GM12878 (cell line): ENCODE results near the gene NSMCE1. TPM values are rescaled to one million over a fixed set of nuclear protein-coding genes. Genes with fewer than 3 reads are reported as not detected.
A peak's percentile ranks its signal among the peaks of the same experiment; 100 is the strongest.

Source experiments
- ATAC-seq: fragments of 200-7000 bp; cut with Tn5 transposase; 3 replicates; pipeline ENCODE4 v1.9.1; 2020; ENCODE audit warnings: mild to moderate bottlenecking, moderate library complexity
- BruUV-seq: library from RNA; stranded (reverse); fragments of 400-500 nt; replicated peaks from 2 replicates; lab custom pipeline; 2021; lab: Mats Ljungman, UMichigan
- CTCF ChIA-PET: fragments of 300-600 bp; sonication (Branson Sonifier 250); formaldehyde crosslinking; extraction: SDS; loops from one replicate; lab custom pipeline; 2021; ENCODE audit warnings: inconsistent platforms; lab: Yijun Ruan, JAX
- POLR2A ChIA-PET: fragments of 350-600 bp; formaldehyde crosslinking; extraction: SDS; loops from one replicate; lab custom pipeline; 2021; ENCODE audit warnings: inconsistent platforms; lab: Charles Lee
- RAD21 ChIA-PET: fragments of 300-600 bp; sonication (Branson Sonifier 250); formaldehyde crosslinking; loops from one replicate; lab custom pipeline; 2023; ENCODE audit warnings: antibody characterized with exemption; ENCODE audit not compliant: unreplicated experiment; lab: Charles Lee
- SMC1A ChIA-PET: fragments of 300-600 bp; sonication (Branson Sonifier 250); formaldehyde crosslinking; loops from one replicate; lab custom pipeline; 2023; ENCODE audit not compliant: unreplicated experiment, uncharacterized antibody; lab: Charles Lee
- DNase-seq: peaks from one replicate; pipeline ENCODE4 v3.0.0-alpha.2; 2011; ENCODE audit warnings: low read depth, low spot score
- FAIRE-seq: peaks from 3 replicates; lab custom pipeline; 2011; peaks lifted over from hg19 to GRCh38; lab: Jason Lieb, UNC
- H2AFZ ChIP-seq: 2 replicates; pipeline ENCODE4 v1.6.0; 2011; ENCODE audit warnings: low read depth, low read length, control low read depth; ENCODE audit not compliant: control insufficient read depth
- H3K27ac ChIP-seq: 2 replicates; pipeline ENCODE4 v1.5.1; 2011; ENCODE audit warnings: control low read depth; ENCODE audit not compliant: control insufficient read depth, insufficient read depth
- H3K27me3 ChIP-seq, 2 experiments: replicated peaks in 1 of 2; 2 replicates each; pipeline versions ENCODE4 v1.6.0 to v1.6.1; 2011; ENCODE audit warnings: low read length in 1 of 2; ENCODE audit not compliant: control insufficient read depth in 2 of 2, insufficient read depth in 2 of 2
- H3K36me3 ChIP-seq, 2 experiments: 2 replicates each; pipeline ENCODE4 v1.5.1; 2011; ENCODE audit warnings: low read length in 1 of 2; ENCODE audit not compliant: control insufficient read depth in 2 of 2, insufficient read depth in 2 of 2
- H3K4me1 ChIP-seq: 2 replicates; pipeline ENCODE4 v1.6.1; 2011; ENCODE audit warnings: mild to moderate bottlenecking, low read length, moderate library complexity, mixed read lengths; ENCODE audit not compliant: control insufficient read depth, insufficient read depth
- H3K4me2 ChIP-seq: 2 replicates; pipeline ENCODE4 v1.6.0; 2011; ENCODE audit warnings: control low read depth; ENCODE audit not compliant: control insufficient read depth, insufficient read depth
- H3K4me3 ChIP-seq: fragments of 200-600 bp; sonication (generic); 2 replicates; pipeline ENCODE4 v1.5.1; 2016
- H3K79me2 ChIP-seq: 2 replicates; pipeline ENCODE4 v1.6.0; 2011; ENCODE audit warnings: low read length; ENCODE audit not compliant: control insufficient read depth, insufficient read depth
- H3K9ac ChIP-seq: 2 replicates; pipeline ENCODE4 v1.8.0; 2011; ENCODE audit warnings: low read length, control low read depth, mixed read lengths; ENCODE audit not compliant: control insufficient read depth, insufficient read depth
- H3K9me3 ChIP-seq: replicated peaks from 3 replicates; pipeline ENCODE4 v1.5.1; 2011; ENCODE audit warnings: mild to moderate bottlenecking, low read length; ENCODE audit not compliant: control insufficient read depth, insufficient read depth
- H4K20me1 ChIP-seq: 2 replicates; pipeline ENCODE4 v1.6.0; 2011; ENCODE audit not compliant: control insufficient read depth, insufficient read depth
- FOXK2 ChIP-seq: fragments of 450-650 bp; IDR thresholded peaks from 2 replicates; pipeline ENCODE4 v1.6.1; 2017; ENCODE audit warnings: mild to moderate bottlenecking, moderate library complexity
- HDAC6 ChIP-seq: fragments of 200-600 bp; sonication (generic); IDR thresholded peaks from one replicate; pipeline ENCODE4 v1.8.0; 2017; ENCODE audit warnings: antibody characterized with exemption; ENCODE audit not compliant: unreplicated experiment
- JUND ChIP-seq: IDR thresholded peaks from 2 replicates; pipeline ENCODE4 v1.6.1; 2012; ENCODE audit warnings: low read depth, mild to moderate bottlenecking, low read length, improper control_type of control experiment, moderate library complexity
- RBBP5 ChIP-seq: fragments of 200-600 bp; sonication (generic); conservative IDR thresholded peaks from 2 replicates; pipeline ENCODE4 v1.6.1; 2016
- RELA ChIP-seq: fragments of 450-650 bp; IDR thresholded peaks from 2 replicates; pipeline ENCODE4 v1.8.0; 2014; ENCODE audit warnings: borderline replicate concordance; ENCODE audit not compliant: partially characterized antibody
- SIN3A ChIP-seq: IDR thresholded peaks from 2 replicates; pipeline ENCODE4 v1.6.1; 2012; ENCODE audit warnings: low read depth, low read length, improper control_type of control experiment
- SMAD1 ChIP-seq: fragments of 450-650 bp; IDR thresholded peaks from 2 replicates; pipeline ENCODE4 v1.6.1; 2018; ENCODE audit warnings: mild to moderate bottlenecking, low read depth; ENCODE audit not compliant: partially characterized antibody
- TCF7 ChIP-seq: IDR thresholded peaks from 2 replicates; pipeline ENCODE4 v1.6.1; 2014; ENCODE audit warnings: antibody characterized with exemption, borderline replicate concordance
- WRNIP1 ChIP-seq: IDR thresholded peaks from 2 replicates; pipeline ENCODE4 v1.6.1; 2011; ENCODE audit warnings: low read depth, low read length, improper control_type of control experiment, borderline replicate concordance
- ZBED1 ChIP-seq: IDR thresholded peaks from 2 replicates; pipeline ENCODE4 v1.6.1; 2016; ENCODE audit warnings: borderline replicate concordance
- ZNF217 ChIP-seq: fragments of 450-650 bp; IDR thresholded peaks from 2 replicates; pipeline ENCODE4 v1.6.1; 2017; ENCODE audit warnings: antibody characterized with exemption, mild to moderate bottlenecking
- ZNF384 ChIP-seq: IDR thresholded peaks from 2 replicates; pipeline ENCODE4 v1.6.1; 2012; ENCODE audit warnings: low read depth, mild to moderate bottlenecking, low read length, improper control_type of control experiment, borderline replicate concordance
- ZZZ3 ChIP-seq: IDR thresholded peaks from 2 replicates; pipeline ENCODE4 v1.6.1; 2011; ENCODE audit warnings: low read depth; ENCODE audit not compliant: control insufficient read depth, insufficient read length
- WGBS: methylation state at CpG from one replicate; pipeline ENCODE4 v1.1.6; 2016; ENCODE audit warnings: low lambda C conversion rate; ENCODE audit not compliant: insufficient replicate concordance, insufficient coverage; ENCODE audit errors: missing lambda C conversion rate; 5-methylcytosine and 5-hydroxymethylcytosine counted together
- in situ Hi-C: fragments of 300-500 bp; cut with MboI; formaldehyde crosslinking; loops from 9 replicates; pipeline ENCODE4 v1.14.3; 2018; ENCODE audit warnings: mixed read lengths
- intact Hi-C: fragments of 100-400 bp; cut with micrococcal nuclease; formaldehyde crosslinking; loops from one replicate; pipeline ENCODE4 v1.14.2; 2022; ENCODE audit not compliant: unreplicated experiment
- polyA plus RNA-seq, 11 experiments: library from polyadenylated mRNA; depleted of rRNA in 4 of 11; unstranded in 6 of 11; stranded (reverse) in 5 of 11; fragments of >200 nt; fragmentation: Nextera tagmentation in 4 of 11; fragmentation: Illumina TruSeq in 1 of 11; extraction: Ambion mirVana in 4 of 11; extraction: Trizol in 1 of 11; gene quantifications; 1 replicate in 1 of 11; 2 replicates in 10 of 11; pipeline versions ENCODE4 v1.2.1 to v1.2.3, GENCODE V29; 2011 to 2016; ENCODE audit warnings: inconsistent platforms in 2 of 11, missing spikeins in 2 of 11, low read depth in 1 of 11
- total RNA-seq, 4 experiments: library from RNA; depleted of rRNA in 3 of 4; stranded (reverse); fragments of >200 nt in 3 of 4; fragmentation: Illumina TruSeq in 1 of 4; extraction: Trizol in 1 of 4; gene quantifications; 2 replicates each; pipeline versions ENCODE4 v1.2.1 to v1.2.3, GENCODE V29; 2013 to 2021

Gene NSMCE1
- total and polyA plus RNA-seq, 10 of the 15 experiments (the other 5 are each of a cell fraction or from before 2014, with no cell fraction given) = 54.0 to 214 (median 71.4) TPM

DNA sequence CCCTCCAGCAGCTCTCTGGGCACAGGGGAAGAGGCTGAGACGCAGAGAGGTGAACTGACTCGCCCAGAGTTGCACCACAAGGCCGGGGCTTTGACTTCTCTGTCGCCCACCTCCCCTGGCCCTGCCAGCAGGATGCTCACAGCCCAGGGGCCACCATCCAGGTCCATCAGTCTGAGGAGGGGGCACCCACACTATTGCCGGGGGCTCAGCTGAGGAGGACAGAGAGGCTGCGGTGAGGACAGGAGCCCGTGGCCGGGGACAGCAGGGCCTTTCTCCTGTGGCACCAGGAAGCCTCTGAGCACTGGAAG is 32.7 kb downstream of the NSMCE1 start:
- peak overlapping the region; percentile 32; the same call in 1 of the 2 replicates for H3K4me2 ChIP-seq
- RAD21 ChIA-PET = interaction anchor here (1.0 to 6.9 kb wide), 19 partner anchors 19 to 221 kb away, joined by 3 to 168 read pairs (median 10); partner anchors contain the start of genes IL21R, KDM8 and NSMCE1
- ATAC-seq (no peak), FAIRE-seq (no peak), DNase-seq (no peak)
- no peak overlapping the region for H3K4me3 ChIP-seq
- in situ Hi-C loops = loop anchor here (5.0 kb wide), 1 partner anchor 81 kb away; no protein-coding TSS in a partner anchor
- no TSS peak for BruUV-seq
- POLR2A ChIA-PET = interaction anchor here (0.5 to 8.4 kb wide), 13 partner anchors 15 to 172 kb away, joined by 3 to 79 read pairs (median 6); no protein-coding TSS in a partner anchor
- H3K9ac ChIP-seq = no peak overlapping the region
- CTCF ChIA-PET = interaction anchor here (0.6 to 11.7 kb wide), 22 partner anchors 8 to 215 kb away, joined by 3 to 259 read pairs (median 18); partner anchors contain the start of genes KDM8 and NSMCE1
- no peak for TF ChIP-seq ZNF217
- TF ChIP-seq RBBP5 = no peak
- no peak for TF ChIP-seq TCF7
- TF ChIP-seq JUND = no peak
- no peak for TF ChIP-seq HDAC6
- TF ChIP-seq SMAD1 = no peak
- no peak for TF ChIP-seq WRNIP1
- TF ChIP-seq FOXK2 = no peak
- no peak for TF ChIP-seq ZZZ3
- no peak for TF ChIP-seq ZNF384
- no peak for TF ChIP-seq RELA
- TF ChIP-seq SIN3A = no peak
- TF ChIP-seq ZBED1 = no peak
- H3K79me2 ChIP-seq = no peaks in the 10 kb centered on the region
- no peak overlapping the region for H3K27ac ChIP-seq
- intact Hi-C loops = loop anchor here (1.0 to 2.0 kb wide), 5 partner anchors 57 to 221 kb away; no protein-coding TSS in a partner anchor
- no peaks in the 10 kb centered on the region for H3K27me3 ChIP-seq
- WGBS = 97% methylated on average over 8 of the region's 8 CpGs
- SMC1A ChIA-PET = interaction anchor here (1.5 to 12.2 kb wide), 16 partner anchors 8 to 215 kb away, joined by 5 to 178 read pairs (median 21); partner anchors contain the start of gene NSMCE1
- H3K9me3 ChIP-seq = no peaks in the 10 kb centered on the region
- no peak overlapping the region for H2AFZ ChIP-seq
- peaks cover 1 to 3% of the 10 kb centered on the region in 2 experiments for H3K36me3 ChIP-seq
- no peaks in the 10 kb centered on the region for H4K20me1 ChIP-seq
- H3K4me1 ChIP-seq = peaks cover 56% of the 10 kb centered on the region
